ENCODE measurements around the gene EOGT.

GRCh38 chr3:68984011-68984530, 29.4 kb downstream of the EOGT start:
- TF ChIP-seq, protein P1, sequence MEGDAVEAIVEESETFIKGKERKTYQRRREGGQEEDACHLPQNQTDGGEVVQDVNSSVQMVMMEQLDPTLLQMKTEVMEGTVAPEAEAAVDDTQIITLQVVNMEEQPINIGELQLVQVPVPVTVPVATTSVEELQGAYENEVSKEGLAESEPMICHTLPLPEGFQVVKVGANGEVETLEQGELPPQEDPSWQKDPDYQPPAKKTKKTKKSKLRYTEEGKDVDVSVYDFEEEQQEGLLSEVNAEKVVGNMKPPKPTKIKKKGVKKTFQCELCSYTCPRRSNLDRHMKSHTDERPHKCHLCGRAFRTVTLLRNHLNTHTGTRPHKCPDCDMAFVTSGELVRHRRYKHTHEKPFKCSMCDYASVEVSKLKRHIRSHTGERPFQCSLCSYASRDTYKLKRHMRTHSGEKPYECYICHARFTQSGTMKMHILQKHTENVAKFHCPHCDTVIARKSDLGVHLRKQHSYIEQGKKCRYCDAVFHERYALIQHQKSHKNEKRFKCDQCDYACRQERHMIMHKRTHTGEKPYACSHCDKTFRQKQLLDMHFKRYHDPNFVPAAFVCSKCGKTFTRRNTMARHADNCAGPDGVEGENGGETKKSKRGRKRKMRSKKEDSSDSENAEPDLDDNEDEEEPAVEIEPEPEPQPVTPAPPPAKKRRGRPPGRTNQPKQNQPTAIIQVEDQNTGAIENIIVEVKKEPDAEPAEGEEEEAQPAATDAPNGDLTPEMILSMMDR (IDR thresholded peaks at IDR 0.05; ENCODE audit: low read length) = no peak
- no peak for TF ChIP-seq EZH2 (optimal IDR thresholded peaks at IDR 0.05; ENCODE audit: low read depth, low read length)

All from MM.1S (cell line).